H1 (cell line): ENCODE measurements around the gene LRRC10. TPM values are rescaled to one million over a fixed set of nuclear protein-coding genes. Genes with fewer than 3 reads are reported as not detected.

Experiments used
- CTCF ChIA-PET: fragments of 300-600 bp; sonication (Branson Sonifier 250); formaldehyde crosslinking; loops from one replicate; lab custom pipeline; 2021; ENCODE audit not compliant: partially characterized antibody; lab: Charles Lee
- POLR2A ChIA-PET: fragments of 300-600 bp; sonication (Branson Sonifier 250); formaldehyde crosslinking; loops from one replicate; lab custom pipeline; 2021; ENCODE audit warnings: inconsistent platforms; ENCODE audit not compliant: partially characterized antibody; lab: Charles Lee
- DNase-seq, 2 experiments: peaks; one replicate each; pipeline versions ENCODE4 v3.0.0 to v3.0.0-alpha.2; 2010 to 2022; ENCODE audit warnings: low spot score in 2 of 2, low read depth in 1 of 2, mixed read lengths in 1 of 2
- FAIRE-seq: peaks from 2 replicates; lab custom pipeline; 2011; peaks lifted over from hg19 to GRCh38; lab: Jason Lieb, UNC
- H2AFZ ChIP-seq: 2 replicates; pipeline ENCODE4 v1.8.1; 2012; ENCODE audit warnings: low read length, inconsistent platforms
- H2AK5ac ChIP-seq: 2 replicates; pipeline ENCODE4 v1.6.1; 2013; ENCODE audit warnings: low read depth, low read length
- H2BK120ac ChIP-seq: replicated peaks from 2 replicates; pipeline ENCODE3; 2013; ENCODE audit warnings: low read depth, low read length, inconsistent platforms
- H2BK12ac ChIP-seq: 2 replicates; pipeline ENCODE4 v1.6.1; 2013; ENCODE audit warnings: low read depth, low read length
- H2BK15ac ChIP-seq: 2 replicates; pipeline ENCODE4 v1.6.1; 2013; ENCODE audit warnings: low read length
- H2BK20ac ChIP-seq: 2 replicates; pipeline ENCODE4 v1.6.1; 2013; ENCODE audit warnings: low read length
- H2BK5ac ChIP-seq: 2 replicates; pipeline ENCODE4 v1.6.1; 2013; ENCODE audit warnings: low read depth, low read length
- H3K14ac ChIP-seq: 2 replicates; pipeline ENCODE4 v1.6.1; 2013; ENCODE audit warnings: inconsistent platforms; ENCODE audit not compliant: insufficient read length
- H3K18ac ChIP-seq: 2 replicates; pipeline ENCODE4 v1.6.1; 2013; ENCODE audit warnings: low read length; ENCODE audit errors: extremely low read depth
- H3K23ac ChIP-seq: 2 replicates; pipeline ENCODE4 v1.6.1; 2013; ENCODE audit warnings: inconsistent platforms; ENCODE audit not compliant: insufficient read length
- H3K23me2 ChIP-seq: 2 replicates; pipeline ENCODE4 v1.6.1; 2013; ENCODE audit warnings: low read depth, low read length
- H3K27ac ChIP-seq: 2 replicates; pipeline ENCODE4 v1.6.1; 2011; ENCODE audit warnings: low read depth, low read length, inconsistent platforms
- H3K27me3 ChIP-seq, 4 experiments: replicated peaks in 1 of 4; 1 replicate in 1 of 4; 2 replicates in 3 of 4; pipeline versions ENCODE4 v1.6.1 to v1.8.1; 2011 to 2013; ENCODE audit warnings: low read length in 3 of 4, mild to moderate bottlenecking in 3 of 4, inconsistent platforms in 2 of 4, mixed read lengths in 2 of 4, moderate library complexity in 1 of 4; ENCODE audit not compliant: control insufficient read depth in 3 of 4, insufficient read depth in 3 of 4; ENCODE audit errors: extremely low read depth in 1 of 4
- H3K36me3 ChIP-seq, 4 experiments: 2 replicates each; pipeline versions ENCODE4 v1.6.1 to v1.8.1; 2011 to 2013; ENCODE audit warnings: mild to moderate bottlenecking in 4 of 4, low read length in 3 of 4, moderate library complexity in 2 of 4, control low read depth in 1 of 4, inconsistent platforms in 1 of 4; ENCODE audit not compliant: insufficient read depth in 4 of 4, control insufficient read depth in 2 of 4
- H3K4ac ChIP-seq: replicated peaks from 2 replicates; pipeline ENCODE3; 2013; ENCODE audit warnings: low read length, low read depth, mixed read lengths, inconsistent platforms; ENCODE audit not compliant: insufficient read length
- H3K4me1 ChIP-seq, 4 experiments: replicated peaks in 1 of 4; 1 replicate in 1 of 4; 2 replicates in 3 of 4; pipeline versions ENCODE4 v1.6.1 to v1.8.1; 2011 to 2013; ENCODE audit warnings: low read length in 3 of 4, inconsistent platforms in 2 of 4, mixed read lengths in 1 of 4; ENCODE audit not compliant: insufficient read depth in 4 of 4, control insufficient read depth in 3 of 4
- H3K4me2 ChIP-seq, 2 experiments: 2 replicates each; pipeline versions ENCODE4 v1.6.1 to v1.8.1; 2011 to 2013; ENCODE audit warnings: low read depth in 2 of 2, low read length in 2 of 2, control low read depth in 1 of 2, inconsistent platforms in 1 of 2, mild to moderate bottlenecking in 1 of 2; ENCODE audit not compliant: insufficient read depth in 1 of 2
- H3K4me3 ChIP-seq, 4 experiments: fragments of 200-600, 300-600 bp in 1 of 4; sonication (generic), shearing (Covaris generic), sonication (Bioruptor Twin) in 1 of 4; 2 replicates each; pipeline versions ENCODE4 v1.5.1 to v1.8.1; 2011 to 2016; ENCODE audit warnings: low read length in 4 of 4, low read depth in 3 of 4, control low read depth in 2 of 4, inconsistent platforms in 2 of 4, mild to moderate bottlenecking in 2 of 4, mixed read lengths in 1 of 4, moderate library complexity in 1 of 4; ENCODE audit not compliant: insufficient read depth in 2 of 4; ENCODE audit errors: extremely low read depth in 1 of 4
- H3K56ac ChIP-seq: replicated peaks from 2 replicates; pipeline ENCODE3; 2013; ENCODE audit warnings: low read depth, mild to moderate bottlenecking, mixed read lengths, low read length, inconsistent platforms; ENCODE audit not compliant: insufficient read length
- H3K79me1 ChIP-seq: 2 replicates; pipeline ENCODE4 v1.6.1; 2013; ENCODE audit warnings: low read depth, low read length, control low read depth
- H3K79me2 ChIP-seq, 2 experiments: 2 replicates each; pipeline versions ENCODE4 v1.6.1 to v1.8.1; 2012 to 2013; ENCODE audit warnings: low read length in 2 of 2, mild to moderate bottlenecking in 2 of 2, inconsistent platforms in 1 of 2; ENCODE audit not compliant: insufficient read depth in 2 of 2, control insufficient read depth in 1 of 2
- H3K9ac ChIP-seq, 4 experiments: replicated peaks in 1 of 4; 1 replicate in 1 of 4; 2 replicates in 3 of 4; pipeline versions ENCODE4 v1.6.1 to v1.8.1; 2011 to 2013; ENCODE audit warnings: low read depth in 3 of 4, low read length in 3 of 4, control low read depth in 2 of 4, mild to moderate bottlenecking in 2 of 4, moderate library complexity in 2 of 4, inconsistent platforms in 1 of 4; ENCODE audit errors: extremely low read depth in 1 of 4
- H3K9me3 ChIP-seq, 2 experiments: 2 replicates each; pipeline versions ENCODE4 v1.6.1 to v1.8.1; 2012 to 2013; ENCODE audit warnings: mild to moderate bottlenecking in 2 of 2, moderate library complexity in 2 of 2, control low read depth in 1 of 2, inconsistent platforms in 1 of 2, low read depth in 1 of 2, low read length in 1 of 2, mixed read lengths in 1 of 2; ENCODE audit not compliant: insufficient read depth in 2 of 2
- H4K20me1 ChIP-seq, 2 experiments: replicated peaks in 1 of 2; 2 replicates each; pipeline versions ENCODE3 to v1.8.1; 2011 to 2013; ENCODE audit warnings: inconsistent platforms in 2 of 2, low read length in 2 of 2, mild to moderate bottlenecking in 1 of 2; ENCODE audit not compliant: insufficient read depth in 2 of 2, control insufficient read depth in 1 of 2
- H4K5ac ChIP-seq: 2 replicates; pipeline ENCODE4 v1.6.1; 2013; ENCODE audit warnings: low read length, low read depth, mixed read lengths, inconsistent platforms; ENCODE audit not compliant: insufficient read length
- H4K8ac ChIP-seq: 2 replicates; pipeline ENCODE4 v1.8.0; 2013; ENCODE audit warnings: mild to moderate bottlenecking, moderate library complexity, low read length, inconsistent platforms; ENCODE audit not compliant: insufficient read depth; ENCODE audit errors: extremely low read depth
- H4K91ac ChIP-seq: replicated peaks from 2 replicates; pipeline ENCODE3; 2013; ENCODE audit warnings: low read length, mixed read lengths, inconsistent platforms; ENCODE audit not compliant: insufficient read length
- BRCA1 ChIP-seq: IDR thresholded peaks from 2 replicates; pipeline ENCODE4 v1.6.1; 2012; ENCODE audit warnings: low read depth, low read length, improper control_type of control experiment
- CBX5 ChIP-seq: fragments of 300-800, 300-1000 bp; sonication (generic); IDR thresholded peaks from 2 replicates; pipeline ENCODE4 v1.7.1; 2016; ENCODE audit warnings: antibody characterized with exemption, low read length, low read depth
- CBX8 ChIP-seq: fragments of 300-800, 300-1000 bp; sonication (generic); IDR thresholded peaks from 2 replicates; pipeline ENCODE4 v1.7.1; 2016; ENCODE audit warnings: low read depth, low read length, borderline replicate concordance
- CTCF ChIP-seq, 3 experiments: IDR thresholded peaks; 1 replicate in 2 of 3; 2 replicates in 1 of 3; pipeline versions ENCODE4 v1.5.1 to v1.6.1; 2011; ENCODE audit warnings: low read length in 3 of 3, mild to moderate bottlenecking in 3 of 3, inconsistent platforms in 2 of 3, low read depth in 1 of 3, moderate library complexity in 1 of 3; ENCODE audit not compliant: insufficient read depth in 1 of 3; ENCODE audit errors: control extremely low read depth in 1 of 3
- HDAC6 ChIP-seq: IDR thresholded peaks from one replicate; pipeline ENCODE4 v1.7.1; 2012; ENCODE audit warnings: low read depth, mild to moderate bottlenecking, inconsistent platforms, low read length, moderate library complexity
- JUN ChIP-seq: IDR thresholded peaks from 2 replicates; pipeline ENCODE4 v1.6.1; 2011; ENCODE audit warnings: low read depth, mild to moderate bottlenecking, improper control_type of control experiment, low read length
- KDM1A ChIP-seq: fragments of 200-600, 300-600 bp; sonication (generic); IDR thresholded peaks from 2 replicates; pipeline ENCODE4 v1.7.1; 2016; ENCODE audit warnings: mild to moderate bottlenecking, low read length, borderline replicate concordance
- POLR2A ChIP-seq, 2 experiments: IDR thresholded peaks; 1 replicate in 1 of 2; 2 replicates in 1 of 2; pipeline ENCODE4 v1.6.1; 2011; ENCODE audit warnings: low read depth in 2 of 2, low read length in 2 of 2, mild to moderate bottlenecking in 2 of 2; ENCODE audit errors: control extremely low read depth in 1 of 2
- POLR2AphosphoS5 ChIP-seq: IDR thresholded peaks from 2 replicates; pipeline ENCODE4 v1.6.1; 2011; ENCODE audit warnings: low read depth, low read length
- SIN3A ChIP-seq, 2 experiments: IDR thresholded peaks in 1 of 2; conservative IDR thresholded peaks in 1 of 2; 2 replicates each; pipeline ENCODE4 v1.6.1; 2011 to 2012; ENCODE audit warnings: low read length in 2 of 2, improper control_type of control experiment in 1 of 2, low read depth in 1 of 2, mild to moderate bottlenecking in 1 of 2
- SP2 ChIP-seq: IDR thresholded peaks from 2 replicates; pipeline ENCODE4 v1.6.1; 2012; ENCODE audit warnings: mild to moderate bottlenecking, low read length, inconsistent platforms
- TAF1 ChIP-seq: IDR thresholded peaks from 2 replicates; pipeline ENCODE4 v1.6.1; 2011; ENCODE audit warnings: mild to moderate bottlenecking, low read depth, low read length
- polyA plus RNA-seq, 7 experiments: library from polyadenylated mRNA; depleted of rRNA in 3 of 7; stranded (reverse) in 5 of 7; unstranded in 2 of 7; fragments of >200 nt in 5 of 7; fragments of 200-250 nt in 2 of 7; gene quantifications; 1 replicate in 5 of 7; 2 replicates in 1 of 7; 4 replicates in 1 of 7; pipeline versions ENCODE4 v1.2.1 to v1.2.3, GENCODE V29; 2011 to 2013; ENCODE audit warnings: missing spikeins in 2 of 7, mixed read lengths in 2 of 7
- total RNA-seq: library from RNA; stranded (reverse); fragmentation: NEBNext Ultra II Directional; extraction: Animal tissue kit (Norgen Biotek cat#: 25700); gene quantifications from 2 replicates; pipeline ENCODE4 v1.2.1, GENCODE V29; 2021

The LRRC10 gene
- total and polyA plus RNA-seq, 2 of the 8 experiments (the other 6 are each of a cell fraction or from before 2014, with no cell fraction given), result not detected

GRCh38 chr12:69613351-69613750, 2.6 kb upstream of the LRRC10 start:
- H3K4me2 ChIP-seq, result no peak overlapping the region

More at GRCh38 chr12:69613351-69613750, 2.6 kb upstream of the LRRC10 start:
- no peak for TF ChIP-seq CTCF (IDR thresholded peaks at IDR 0.05; ENCODE audit: control extremely low read depth in 1 of 3, insufficient read depth in 1 of 3, low read depth in 1 of 3, low read length in 3 of 3)
- no peak for TF ChIP-seq CBX5
- TF ChIP-seq SP2, result no peak
- no peak for TF ChIP-seq POLR2AphosphoS5
- no peak for TF ChIP-seq BRCA1
- no peak for TF ChIP-seq POLR2A (IDR thresholded peaks at IDR 0.05; ENCODE audit: control extremely low read depth in 1 of 2, low read depth in 2 of 2, low read length in 2 of 2)
- TF ChIP-seq CBX8, result no peak
- no peak for TF ChIP-seq KDM1A
- no peak for TF ChIP-seq SIN3A (conservative IDR thresholded peaks at IDR 0.05 in 1 of 2, IDR thresholded peaks at IDR 0.05 in 1 of 2; ENCODE audit: low read depth in 1 of 2, low read length in 2 of 2)
- no peak for TF ChIP-seq TAF1
- no peak for TF ChIP-seq JUN
- TF ChIP-seq HDAC6, result no peak
- Histone ChIP-seq H3K56ac (no peak overlapping the region), H3K4me1 (no peaks in the 10 kb centered on the region), H3K18ac (no peak overlapping the region), H2AK5ac (no peak overlapping the region), H3K23ac (no peak overlapping the region), H4K91ac (no peak overlapping the region), H3K27me3 (no peaks in the 10 kb centered on the region), H3K36me3 (no peaks in the 10 kb centered on the region), H4K20me1 (no peaks in the 10 kb centered on the region), H2BK5ac (no peak overlapping the region), H3K79me2 (no peaks in the 10 kb centered on the region), H3K79me1 (no peaks in the 10 kb centered on the region), H3K9ac (no peak overlapping the region), H2BK15ac (no peak overlapping the region), H3K14ac (no peak overlapping the region), H3K9me3 (no peaks in the 10 kb centered on the region), H2BK120ac (no peak overlapping the region), H4K5ac (no peak overlapping the region), H3K27ac (no peak overlapping the region), H3K4ac (no peak overlapping the region), H3K23me2 (no peaks in the 10 kb centered on the region), H2AFZ (no peak overlapping the region), H3K4me3 (no peak overlapping the region), H2BK12ac (no peak overlapping the region), H4K8ac (no peak overlapping the region), H2BK20ac (no peak overlapping the region)
- CTCF ChIA-PET, result interaction anchor here (0.6 kb wide), 2 partner anchors 18 to 47 kb away, joined by 3 read pairs; no protein-coding TSS in a partner anchor
- DNase-seq (no peak), FAIRE-seq (no peak)
- POLR2A ChIA-PET, result interaction anchor here (0.6 kb wide), 1 partner anchor 839 kb away, joined by 3 read pairs; no protein-coding TSS in a partner anchor
